ENCODE data around the gene TECR. TPM values are rescaled to one million over a fixed set of nuclear protein-coding genes. Genes with fewer than 3 reads are reported as not detected.

TECR gene
- total and polyA plus RNA-seq, 9 of the 15 experiments (the other 6 are each of a cell fraction or from before 2014, with no cell fraction given), result 29.3 to 211 (median 81.4) TPM

DNA sequence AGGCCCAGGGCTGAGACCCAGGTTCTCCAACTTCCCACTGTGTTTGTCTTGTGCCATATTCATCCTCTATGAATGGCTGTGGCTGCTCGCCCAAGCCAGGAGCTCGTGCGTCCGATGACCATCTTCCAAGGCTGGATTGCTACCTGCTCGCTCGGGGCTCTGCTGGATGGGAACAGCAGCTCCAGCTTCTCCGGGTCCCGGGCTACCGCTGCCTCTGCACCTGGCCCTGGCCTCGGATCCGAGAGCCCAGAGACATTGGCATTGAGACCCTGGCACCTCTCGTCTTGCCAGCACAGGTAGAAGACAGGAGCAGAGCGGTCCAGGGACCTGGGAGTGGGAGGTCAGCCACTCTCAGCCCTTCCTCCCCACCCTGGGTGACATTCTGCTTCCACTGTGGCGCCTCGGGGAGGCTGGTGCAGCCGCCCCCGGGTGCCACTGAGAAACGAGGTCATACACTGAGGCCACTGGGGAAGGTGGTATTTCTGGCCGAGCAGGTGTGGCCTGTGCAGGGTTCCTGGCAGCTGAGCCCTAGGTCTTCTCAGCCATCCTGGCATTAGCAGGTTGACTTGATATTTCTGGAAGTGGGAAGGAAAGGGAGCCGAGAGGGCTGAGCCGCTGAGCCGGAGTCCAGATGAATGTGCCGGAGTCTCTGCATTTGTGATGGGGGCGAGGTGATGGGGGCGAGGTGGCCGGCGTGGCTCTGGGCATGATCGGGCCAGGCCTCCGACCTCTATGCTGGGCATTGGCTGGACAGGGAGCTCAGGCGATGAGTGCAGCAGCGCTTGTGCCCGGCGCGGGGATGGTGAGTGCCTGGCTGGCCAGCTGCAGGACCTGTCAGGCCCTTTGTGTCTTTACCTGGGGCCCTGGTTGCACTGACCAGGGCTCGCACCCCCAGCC is 23.9 kb downstream of the TECR start:
- in situ Hi-C loops (cut with MboI), result no loop called here
- no peak overlapping the region for H3K27ac ChIP-seq (ENCODE audit: extremely low read depth, low read depth, low read length)
- no TSS peak for BruUV-seq (replicated peaks)
- intact Hi-C loops (cut with micrococcal nuclease), result loop anchor here (5.0 to 10.0 kb wide), 2 partner anchors 36 to 118 kb away; partner anchors contain the start of genes DNAJB1 and PKN1
- H3K27me3 ChIP-seq (ENCODE audit: control insufficient read depth in 2 of 2, insufficient read depth in 2 of 2, low read length in 2 of 2), result no peaks in the 10 kb centered on the region
- no peak overlapping the region; a peak in 1 of 4 replicates for H3K9ac ChIP-seq (ENCODE audit: insufficient read depth in 1 of 2, low read depth in 2 of 2, low read length in 2 of 2)
- peaks cover 78% of the 10 kb centered on the region for H3K79me2 ChIP-seq (ENCODE audit: control insufficient read depth, insufficient read depth, low read length)
- no peak overlapping the region for H3K4me3 ChIP-seq
- peaks cover 24% of the 10 kb centered on the region; the same call in 2 of the 3 replicates for H3K36me3 ChIP-seq (ENCODE audit: control insufficient read depth, insufficient read depth, low read length)
- no peak overlapping the region for H2AFZ ChIP-seq (ENCODE audit: low read depth, low read length)
- FAIRE-seq, result no peak
- 92% methylated on average over 25 of the region's 35 CpGs for WGBS (ENCODE audit: insufficient coverage, low coverage, missing lambda C conversion rate)
- TF ChIP-seq ZNF57 (CRISPR knock-in tag; IDR thresholded peaks at IDR 0.05) (no peak), ZNF232 (CRISPR knock-in tag; IDR thresholded peaks at IDR 0.05) (no peak), POLR2B (IDR thresholded peaks at IDR 0.05; ENCODE audit: low read depth, partially characterized antibody) (no peak), MIER1 (IDR thresholded peaks at IDR 0.05; ENCODE audit: low read depth) (no peak), STAT5A (IDR thresholded peaks at IDR 0.05; ENCODE audit: borderline replicate concordance, low read length) (no peak), KDM2B (CRISPR knock-in tag; IDR thresholded peaks at IDR 0.05) (no peak), TCFL5 (CRISPR knock-in tag; conservative IDR thresholded peaks at IDR 0.05) (no peak), FOXJ3 (CRISPR knock-in tag; IDR thresholded peaks at IDR 0.05) (no peak), SLC30A9 (CRISPR knock-in tag; IDR thresholded peaks at IDR 0.05) (no peak), SAFB (IDR thresholded peaks at IDR 0.05; ENCODE audit: borderline replicate concordance, low read depth, low read length) (no peak), MCM5 (IDR thresholded peaks at IDR 0.05; ENCODE audit: low read depth) (no peak), DMBX1 (CRISPR knock-in tag; IDR thresholded peaks at IDR 0.05; ENCODE audit: borderline replicate concordance) (no peak), SIN3A (IDR thresholded peaks at IDR 0.05; ENCODE audit: borderline replicate concordance in 2 of 2, control insufficient read depth in 1 of 2, low read depth in 2 of 2, low read length in 2 of 2) (no peak), SP1 (CRISPR knock-in tag; IDR thresholded peaks at IDR 0.05) (no peak), KHSRP (IDR thresholded peaks at IDR 0.05) (no peak)
- TF ChIP-seq, protein P1, sequence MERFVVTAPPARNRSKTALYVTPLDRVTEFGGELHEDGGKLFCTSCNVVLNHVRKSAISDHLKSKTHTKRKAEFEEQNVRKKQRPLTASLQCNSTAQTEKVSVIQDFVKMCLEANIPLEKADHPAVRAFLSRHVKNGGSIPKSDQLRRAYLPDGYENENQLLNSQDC (CRISPR knock-in tag; IDR thresholded peaks at IDR 0.05), result no peak
- TF ChIP-seq, protein P2, sequence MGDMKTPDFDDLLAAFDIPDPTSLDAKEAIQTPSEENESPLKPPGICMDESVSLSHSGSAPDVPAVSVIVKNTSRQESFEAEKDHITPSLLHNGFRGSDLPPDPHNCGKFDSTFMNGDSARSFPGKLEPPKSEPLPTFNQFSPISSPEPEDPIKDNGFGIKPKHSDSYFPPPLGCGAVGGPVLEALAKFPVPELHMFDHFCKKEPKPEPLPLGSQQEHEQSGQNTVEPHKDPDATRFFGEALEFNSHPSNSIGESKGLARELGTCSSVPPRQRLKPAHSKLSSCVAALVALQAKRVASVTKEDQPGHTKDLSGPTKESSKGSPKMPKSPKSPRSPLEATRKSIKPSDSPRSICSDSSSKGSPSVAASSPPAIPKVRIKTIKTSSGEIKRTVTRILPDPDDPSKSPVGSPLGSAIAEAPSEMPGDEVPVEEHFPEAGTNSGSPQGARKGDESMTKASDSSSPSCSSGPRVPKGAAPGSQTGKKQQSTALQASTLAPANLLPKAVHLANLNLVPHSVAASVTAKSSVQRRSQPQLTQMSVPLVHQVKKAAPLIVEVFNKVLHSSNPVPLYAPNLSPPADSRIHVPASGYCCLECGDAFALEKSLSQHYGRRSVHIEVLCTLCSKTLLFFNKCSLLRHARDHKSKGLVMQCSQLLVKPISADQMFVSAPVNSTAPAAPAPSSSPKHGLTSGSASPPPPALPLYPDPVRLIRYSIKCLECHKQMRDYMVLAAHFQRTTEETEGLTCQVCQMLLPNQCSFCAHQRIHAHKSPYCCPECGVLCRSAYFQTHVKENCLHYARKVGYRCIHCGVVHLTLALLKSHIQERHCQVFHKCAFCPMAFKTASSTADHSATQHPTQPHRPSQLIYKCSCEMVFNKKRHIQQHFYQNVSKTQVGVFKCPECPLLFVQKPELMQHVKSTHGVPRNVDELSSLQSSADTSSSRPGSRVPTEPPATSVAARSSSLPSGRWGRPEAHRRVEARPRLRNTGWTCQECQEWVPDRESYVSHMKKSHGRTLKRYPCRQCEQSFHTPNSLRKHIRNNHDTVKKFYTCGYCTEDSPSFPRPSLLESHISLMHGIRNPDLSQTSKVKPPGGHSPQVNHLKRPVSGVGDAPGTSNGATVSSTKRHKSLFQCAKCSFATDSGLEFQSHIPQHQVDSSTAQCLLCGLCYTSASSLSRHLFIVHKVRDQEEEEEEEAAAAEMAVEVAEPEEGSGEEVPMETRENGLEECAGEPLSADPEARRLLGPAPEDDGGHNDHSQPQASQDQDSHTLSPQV (IDR thresholded peaks at IDR 0.05), result no peak
- TF ChIP-seq, protein P3, sequence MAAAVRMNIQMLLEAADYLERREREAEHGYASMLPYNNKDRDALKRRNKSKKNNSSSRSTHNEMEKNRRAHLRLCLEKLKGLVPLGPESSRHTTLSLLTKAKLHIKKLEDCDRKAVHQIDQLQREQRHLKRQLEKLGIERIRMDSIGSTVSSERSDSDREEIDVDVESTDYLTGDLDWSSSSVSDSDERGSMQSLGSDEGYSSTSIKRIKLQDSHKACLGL (CRISPR knock-in tag; IDR thresholded peaks at IDR 0.05; ENCODE audit: borderline replicate concordance, poor library complexity, severe bottlenecking), result no peak
- ChIA-PET POLR2A (interaction anchor here (0.5 to 1.0 kb wide), 4 partner anchors 21 to 233 kb away, joined by 3 read pairs; no protein-coding TSS in a partner anchor), CTCF (ENCODE audit: low intra/inter-chr PET ratio) (no interaction called here)
- H4K20me1 ChIP-seq (replicated peaks; ENCODE audit: control insufficient read depth, insufficient read depth, low read length), result peaks cover 12% of the 10 kb centered on the region
- no peaks in the 10 kb centered on the region for H3K9me3 ChIP-seq (replicated peaks; ENCODE audit: control insufficient read depth, insufficient read depth, low read depth, low read length)
- DNase-seq (ENCODE audit: extremely low read depth in 1 of 4, low spot score in 3 of 4), result no peak
- no peak overlapping the region for H3K4me2 ChIP-seq (ENCODE audit: insufficient read depth, low read length)
- no peak for ATAC-seq
- peaks cover 31 to 65% of the 10 kb centered on the region in 2 experiments for H3K4me1 ChIP-seq (replicated peaks in 1 of 2; ENCODE audit: control insufficient read depth in 2 of 2, insufficient read depth in 2 of 2, low read length in 2 of 2)
- H3K9me1 ChIP-seq (ENCODE audit: control insufficient read depth, insufficient read depth, low read length), result peaks cover 2% of the 10 kb centered on the region
